Amniotic stem cell (primary cell): ENCODE results near the gene CHST7.
A peak's percentile ranks its signal among the peaks of the same experiment; 100 is the strongest.

Source experiments
- DNase-seq: peaks from one replicate; lab custom pipeline; 2025; lab: John Stamatoyannopoulos, UW

CHST7 gene

GRCh38 chrX:46573892-46574773 is 568 bp downstream of the CHST7 start:
- DNase-seq: peak; percentile 21

DNA sequence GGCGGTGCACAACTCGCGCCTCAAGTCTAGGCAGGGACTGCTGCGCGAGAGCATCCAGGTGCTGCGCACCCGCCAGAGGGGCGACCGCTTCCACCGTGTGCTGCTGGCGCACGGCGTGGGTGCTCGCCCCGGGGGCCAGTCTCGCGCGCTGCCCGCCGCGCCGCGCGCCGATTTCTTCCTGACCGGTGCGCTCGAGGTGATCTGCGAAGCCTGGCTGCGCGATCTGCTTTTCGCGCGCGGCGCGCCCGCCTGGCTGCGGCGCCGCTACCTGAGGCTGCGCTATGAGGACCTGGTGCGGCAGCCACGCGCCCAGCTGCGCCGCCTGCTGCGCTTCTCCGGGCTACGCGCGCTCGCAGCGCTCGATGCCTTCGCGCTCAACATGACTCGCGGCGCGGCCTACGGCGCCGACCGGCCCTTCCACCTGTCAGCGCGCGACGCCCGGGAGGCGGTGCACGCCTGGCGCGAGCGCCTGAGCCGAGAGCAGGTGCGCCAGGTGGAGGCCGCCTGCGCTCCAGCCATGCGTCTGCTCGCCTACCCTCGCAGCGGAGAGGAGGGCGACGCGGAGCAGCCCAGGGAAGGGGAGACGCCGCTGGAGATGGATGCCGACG is 1.3 kb downstream of the CHST7 start:
- no peak for DNase-seq

DNA sequence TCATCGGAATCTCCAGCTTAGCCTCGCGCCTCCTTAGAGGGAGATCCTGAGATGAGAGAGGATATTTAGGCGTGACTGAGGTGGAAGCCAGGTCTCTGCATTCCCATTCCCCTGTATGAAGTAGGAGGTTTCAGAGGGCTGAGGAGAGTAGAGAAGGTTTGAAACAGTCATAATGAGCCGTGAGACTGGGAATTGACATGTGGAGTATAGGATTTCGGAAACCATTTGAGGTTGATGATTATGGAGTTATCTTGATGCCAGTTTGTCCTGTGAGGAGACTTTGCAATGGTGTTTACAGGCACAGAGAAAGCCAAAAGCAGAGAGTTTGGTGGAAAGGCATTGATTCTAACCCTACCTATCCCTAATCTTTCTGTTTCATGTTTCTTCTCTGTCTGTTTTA is 2.0 kb downstream of the CHST7 start:
- DNase-seq: no peak

GRCh38 chrX:46575991-46576392 is 2.4 kb downstream of the CHST7 start:
- no peak for DNase-seq

DNA sequence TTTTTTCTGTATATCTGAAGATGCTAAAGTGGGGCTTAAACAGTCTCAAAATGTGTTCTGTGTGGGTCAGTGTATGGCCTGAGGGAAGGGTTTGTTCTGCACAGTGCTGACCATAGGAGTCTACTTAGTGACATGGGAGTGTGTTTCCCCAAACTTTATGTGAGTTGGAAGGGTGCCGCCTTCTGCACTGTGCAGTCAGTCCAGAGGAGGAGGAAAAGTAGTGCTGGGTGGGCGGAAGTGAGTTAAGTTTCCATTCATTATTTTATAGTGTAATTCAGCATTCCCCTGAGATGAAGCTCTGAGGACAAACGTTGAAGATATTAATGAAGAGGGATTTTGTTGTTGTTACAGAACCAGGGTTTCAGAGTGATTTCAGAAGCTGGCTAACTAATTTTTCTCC is 2.9 kb downstream of the CHST7 start:
- DNase-seq: no peak

GRCh38 chrX:46577221-46578005 is 3.8 kb downstream of the CHST7 start:
- no peak for DNase-seq

DNA sequence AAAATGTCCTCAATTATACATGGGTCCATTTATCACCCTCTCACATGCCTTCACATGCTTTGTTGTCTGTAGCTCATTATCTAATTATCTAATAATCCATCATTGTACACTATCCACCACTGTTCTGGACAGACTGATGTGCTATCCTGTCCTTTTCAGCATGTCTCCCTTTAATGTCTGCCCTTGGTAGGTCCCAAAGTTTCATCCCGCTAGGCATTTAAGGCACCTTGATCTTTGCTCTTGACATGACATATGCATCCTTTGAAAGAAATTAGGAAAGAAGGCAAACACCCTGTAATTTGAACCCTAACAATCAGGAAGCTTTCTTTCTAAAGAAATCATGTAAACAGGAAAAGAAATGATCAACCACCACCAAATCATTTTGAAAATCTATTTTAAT is 5.7 kb downstream of the CHST7 start:
- no peak for DNase-seq

- no peak for DNase-seq
These were observed 7.0 kb downstream of the CHST7 start for GRCh38 chrX:46580613-46581012.

- no peak for DNase-seq
These were observed 8.8 kb downstream of the CHST7 start for GRCh38 chrX:46582325-46582724.

DNA sequence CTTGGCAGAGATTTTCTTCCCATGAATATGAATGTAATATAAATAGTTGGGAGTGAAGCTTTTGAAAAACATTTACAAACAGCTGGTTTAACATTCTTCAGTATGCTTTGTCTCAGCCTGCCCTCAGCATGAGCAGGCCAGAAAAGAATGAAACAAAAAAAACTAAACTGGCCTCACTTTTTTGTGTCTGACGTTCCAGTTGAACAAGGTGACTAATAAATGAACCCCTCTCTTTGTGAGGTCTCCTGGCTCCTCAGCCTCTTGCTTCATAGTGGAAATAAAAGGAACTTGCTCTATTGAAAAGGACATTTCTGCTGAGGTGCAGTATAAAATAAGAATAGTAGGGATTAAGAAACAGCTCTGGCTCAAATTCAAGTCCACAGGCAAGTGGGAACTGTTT is 9.4 kb downstream of the CHST7 start:
- DNase-seq: peak; percentile 48

DNA sequence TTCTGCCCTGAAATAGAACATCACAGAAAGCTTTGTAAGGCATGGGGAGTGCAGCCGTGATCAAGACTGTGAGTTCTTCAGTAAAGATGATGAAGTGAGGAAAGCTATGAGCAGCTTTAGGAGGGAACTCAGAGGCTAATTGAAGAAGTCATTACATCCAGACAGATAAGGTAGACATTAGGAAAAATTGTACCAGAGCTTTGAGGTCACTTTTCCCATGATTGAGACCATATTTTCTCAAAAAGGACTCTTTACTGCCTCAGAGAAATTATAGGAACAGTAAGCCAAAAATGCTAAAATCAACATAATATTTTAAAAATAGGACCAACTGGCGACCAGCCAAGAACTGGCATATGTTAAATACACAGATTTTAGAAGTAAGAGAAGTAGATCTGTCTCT is 11.2 kb downstream of the CHST7 start:
- DNase-seq: no peak

DNA sequence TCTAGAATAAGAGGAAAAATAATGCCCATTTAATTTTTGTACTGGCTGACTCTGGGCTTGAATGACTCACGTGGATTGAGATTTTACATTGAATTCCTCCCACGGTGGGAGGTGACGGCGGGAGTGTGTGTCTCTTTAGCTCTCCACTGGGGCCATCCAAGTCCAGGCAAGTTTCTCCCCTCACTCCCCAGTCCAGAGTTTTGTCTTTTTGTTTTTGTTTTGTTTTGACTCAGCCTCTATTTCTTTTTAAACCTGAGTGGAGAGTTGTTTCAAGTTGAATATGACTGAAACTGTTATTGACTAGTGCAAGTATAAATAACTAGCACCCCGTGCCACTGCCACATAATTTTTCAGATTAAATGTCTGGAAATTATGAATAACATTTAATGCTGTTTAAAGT is 13.6 kb downstream of the CHST7 start:
- peak; percentile 23 for DNase-seq

GRCh38 chrX:46587753-46588171 is 14.2 kb downstream of the CHST7 start:
- no peak for DNase-seq

DNA sequence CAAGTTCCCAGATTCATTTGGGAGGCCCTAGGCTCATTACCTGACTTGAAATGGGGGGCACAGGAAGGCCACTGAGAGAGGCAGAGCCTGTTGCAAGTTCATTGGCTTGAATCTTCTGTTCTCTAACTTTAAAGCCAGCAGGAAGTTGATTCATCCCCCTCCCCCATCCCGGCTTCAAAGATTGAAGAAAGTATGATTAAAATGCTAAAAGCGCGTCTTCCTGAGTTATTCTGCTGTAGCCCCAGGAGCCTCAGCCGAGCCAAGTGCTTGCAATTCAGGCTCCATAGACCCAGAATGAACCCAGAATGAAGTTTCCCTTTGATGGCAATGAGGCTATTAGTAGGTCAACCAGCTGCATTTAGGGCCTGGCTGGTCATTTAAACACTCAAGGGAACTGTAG is 14.7 kb downstream of the CHST7 start:
- peak; percentile 13 for DNase-seq

GRCh38 chrX:46589977-46590723 is 16.6 kb downstream of the CHST7 start:
- no peak for DNase-seq

- DNase-seq: no peak
These were observed 21.5 kb downstream of the CHST7 start for GRCh38 chrX:46595084-46595483.

- no peak for DNase-seq
These were observed 23.6 kb downstream of the CHST7 start for GRCh38 chrX:46597208-46597607.

GRCh38 chrX:46597771-46598170 is 24.2 kb downstream of the CHST7 start:
- no peak for DNase-seq

DNA sequence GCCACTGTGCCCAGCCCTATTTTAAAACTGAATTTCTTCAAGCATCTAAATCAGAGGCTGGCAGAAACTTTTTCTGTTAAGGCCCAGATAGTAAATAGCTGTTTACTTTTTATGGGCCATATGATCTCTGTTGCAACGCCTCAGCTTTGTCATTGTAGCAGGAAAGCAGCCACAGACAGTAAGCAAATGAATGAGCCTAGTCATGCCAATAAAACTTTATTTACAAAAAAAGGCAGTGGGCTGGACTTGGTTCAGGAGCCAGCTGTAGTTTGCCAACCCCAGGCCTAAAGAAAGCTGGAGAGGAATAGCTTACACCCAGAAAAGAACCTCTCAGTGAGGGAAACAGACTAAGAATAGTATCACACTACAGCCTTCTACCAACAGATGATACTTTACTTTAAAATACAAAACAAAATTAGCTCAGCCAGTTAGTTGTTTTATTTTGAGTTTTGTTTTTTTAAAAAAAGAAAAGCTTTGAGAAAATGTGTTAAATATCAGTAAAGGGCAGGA is 25.5 kb downstream of the CHST7 start:
- no peak for DNase-seq

- DNase-seq: no peak
These were observed 27.7 kb downstream of the CHST7 start for GRCh38 chrX:46601283-46601682.

- DNase-seq: no peak
These were observed 29.0 kb downstream of the CHST7 start for GRCh38 chrX:46602468-46603102.
